ENCODE data around the gene THADA.
A peak's percentile ranks its signal among the peaks of the same experiment; 100 is the strongest.

Gene THADA

DNA sequence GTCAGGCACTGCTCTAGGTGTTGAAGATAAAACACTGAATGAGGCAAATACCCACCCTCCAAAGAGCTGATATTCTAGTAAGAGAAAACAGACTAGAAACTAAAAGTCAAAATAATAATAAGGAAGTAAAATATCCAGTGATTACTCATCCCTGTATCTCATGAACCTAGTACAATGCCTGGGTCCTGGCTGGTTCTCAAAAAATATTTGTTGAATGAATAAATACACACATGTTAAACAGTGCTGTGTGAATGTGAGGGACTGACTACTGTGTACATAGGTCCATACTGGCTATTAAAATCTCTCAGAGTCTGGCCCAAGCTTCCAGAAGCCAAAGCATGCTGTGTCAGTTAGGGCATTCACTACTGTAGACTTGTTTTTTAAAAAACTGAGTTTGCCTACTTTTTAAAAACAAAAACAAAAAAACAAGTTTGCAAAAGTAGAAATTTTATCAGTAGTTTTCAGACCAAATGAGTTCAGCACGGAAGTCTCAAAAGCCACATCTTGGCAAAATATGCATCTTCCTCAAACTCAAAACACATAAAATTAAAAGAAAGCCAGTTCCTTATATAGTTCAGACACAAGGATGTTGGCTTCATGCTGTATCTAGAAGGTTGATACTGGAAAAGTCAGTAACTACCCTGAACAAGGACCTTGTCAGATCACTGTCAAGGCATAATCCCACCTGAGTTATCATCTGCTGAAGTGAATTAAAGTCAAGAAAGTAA is 136.2 kb downstream of the THADA start:
- 92 to 100% methylated on average over 1 of the region's 1 CpG for WGBS, 2 experiments
- Histone ChIP-seq H3K27me3 (ENCODE audit: control insufficient read depth, insufficient read depth, low read length, poor library complexity, severe bottlenecking) (no peaks in the 10 kb centered on the region), H3K4me3 (ENCODE audit: insufficient read depth, low read depth, low read length) (no peak overlapping the region), H3K36me3 (ENCODE audit: control insufficient read depth, insufficient read depth, low read length) (no peaks in the 10 kb centered on the region), H3K9me3 (ENCODE audit: control insufficient read depth, low read length) (no peaks in the 10 kb centered on the region), H3K4me1 (ENCODE audit: control insufficient read depth, insufficient read depth, low read length) (no peaks in the 10 kb centered on the region), H3K27ac (ENCODE audit: insufficient read depth, low read depth, low read length, poor library complexity, severe bottlenecking) (no peak overlapping the region)

DNA sequence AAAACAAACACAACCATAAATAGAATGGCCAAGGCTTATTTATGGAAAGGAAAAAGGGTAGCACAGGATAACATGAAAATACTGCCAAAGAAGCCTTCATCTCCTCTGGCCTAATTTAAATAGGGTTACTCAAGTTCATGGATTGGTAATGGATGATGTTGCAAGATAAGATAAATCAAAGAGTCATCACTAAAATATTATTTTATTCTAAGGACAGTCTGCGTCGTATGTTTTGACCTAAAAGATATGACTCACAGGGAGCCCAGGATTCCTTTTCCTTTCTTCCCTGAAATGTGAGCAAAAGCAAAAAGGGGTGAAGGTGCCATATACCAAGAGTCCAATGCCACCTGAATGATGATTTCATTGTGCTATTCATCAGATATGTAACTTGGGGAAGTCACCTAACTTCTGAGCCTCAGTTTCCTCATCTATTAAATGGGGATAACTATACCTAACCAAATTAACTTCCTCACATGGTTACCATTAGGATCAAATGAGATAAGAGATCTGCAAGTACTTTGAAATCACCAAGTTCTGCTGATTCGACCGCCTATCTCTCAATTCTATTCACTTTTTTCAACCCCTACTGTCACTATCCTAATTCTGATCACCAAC is 137.7 kb downstream of the THADA start:
- Histone ChIP-seq H3K9me3 (ENCODE audit: control insufficient read depth, low read length) (no peaks in the 10 kb centered on the region), H3K27me3 (ENCODE audit: control insufficient read depth, insufficient read depth, low read length, poor library complexity, severe bottlenecking) (no peaks in the 10 kb centered on the region), H3K36me3 (ENCODE audit: control insufficient read depth, insufficient read depth, low read length) (no peaks in the 10 kb centered on the region), H3K27ac (ENCODE audit: insufficient read depth, low read depth, low read length, poor library complexity, severe bottlenecking) (no peak overlapping the region), H3K4me1 (ENCODE audit: control insufficient read depth, insufficient read depth, low read length) (no peaks in the 10 kb centered on the region), H3K4me3 (ENCODE audit: insufficient read depth, low read depth, low read length) (no peak overlapping the region)
- 93 to 95% methylated on average over 4 of the region's 4 CpGs for WGBS, 2 experiments

DNA sequence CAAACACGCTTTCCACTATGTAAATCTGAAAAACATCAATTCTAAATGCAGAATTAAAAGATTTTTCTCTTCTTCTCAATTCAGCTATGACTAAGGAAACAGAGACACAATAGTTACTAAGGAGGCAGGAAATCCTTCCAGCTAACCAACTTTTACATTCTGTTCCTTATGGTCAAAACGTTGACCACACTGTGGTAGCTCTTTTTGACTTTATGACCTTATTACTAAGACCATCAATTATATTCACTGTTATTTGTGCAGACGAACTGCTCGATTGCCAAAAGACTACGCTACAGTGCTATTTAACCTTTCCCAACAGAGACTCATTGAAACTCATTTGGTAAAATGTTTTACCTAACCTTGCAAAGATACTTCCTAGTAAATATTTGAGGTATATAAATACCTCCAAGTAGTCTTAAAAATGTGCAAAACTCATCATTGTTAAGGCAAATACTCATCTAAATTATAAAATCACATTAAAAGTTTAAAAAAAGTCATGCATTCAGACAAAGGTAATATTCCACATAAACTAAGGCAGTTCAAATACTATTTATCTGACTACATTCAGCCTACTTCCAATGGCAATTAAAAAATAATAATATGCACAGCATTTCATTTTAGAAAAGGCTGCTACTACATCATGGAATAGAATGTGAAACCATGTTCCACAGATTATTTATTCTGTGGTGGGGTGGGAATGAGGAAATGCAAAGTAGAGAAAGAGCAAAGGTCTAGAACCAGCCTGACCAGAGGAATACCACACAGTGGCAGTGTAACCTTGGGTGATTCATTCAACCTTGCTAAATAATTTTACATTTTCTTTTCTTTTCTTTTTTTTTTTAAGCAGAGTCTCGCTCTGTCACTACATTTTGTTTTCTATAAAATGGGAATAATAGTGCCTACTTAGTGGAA is 139.9 kb downstream of the THADA start:
- H3K27ac ChIP-seq (ENCODE audit: insufficient read depth, low read depth, low read length, poor library complexity, severe bottlenecking) = no peak overlapping the region
- no peaks in the 10 kb centered on the region for H3K36me3 ChIP-seq (ENCODE audit: control insufficient read depth, insufficient read depth, low read length)
- no peak overlapping the region for H3K4me3 ChIP-seq (ENCODE audit: insufficient read depth, low read depth, low read length)
- no peaks in the 10 kb centered on the region for H3K27me3 ChIP-seq (ENCODE audit: control insufficient read depth, insufficient read depth, low read length, poor library complexity, severe bottlenecking)
- H3K4me1 ChIP-seq (ENCODE audit: control insufficient read depth, insufficient read depth, low read length) = no peaks in the 10 kb centered on the region
- 85 to 88% methylated on average over 4 to 6 of the region's 6 CpGs for WGBS, 2 experiments
- no peaks in the 10 kb centered on the region for H3K9me3 ChIP-seq (ENCODE audit: control insufficient read depth, low read length)

DNA sequence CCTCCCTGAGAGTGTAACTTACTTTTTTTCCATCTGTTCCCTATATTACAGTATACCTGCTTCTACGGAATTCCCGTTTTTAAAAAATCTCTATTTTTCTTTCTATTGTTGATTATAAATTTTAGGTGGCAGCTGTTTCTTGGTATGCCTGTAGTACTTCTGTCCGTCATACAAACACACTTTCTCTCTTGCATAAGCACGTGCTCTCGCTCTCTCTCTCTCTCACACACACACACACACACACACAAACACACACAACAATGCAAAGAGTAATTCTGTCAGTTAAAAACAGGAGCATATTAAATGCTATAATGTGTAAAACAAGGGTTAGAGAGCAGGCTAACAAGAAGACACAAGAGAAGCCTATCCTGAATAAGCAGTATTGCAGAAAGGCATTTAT is 140.5 kb downstream of the THADA start:
- H3K9me3 ChIP-seq (ENCODE audit: control insufficient read depth, low read length) = no peaks in the 10 kb centered on the region
- no peaks in the 10 kb centered on the region for H3K27me3 ChIP-seq (ENCODE audit: control insufficient read depth, insufficient read depth, low read length, poor library complexity, severe bottlenecking)
- no peaks in the 10 kb centered on the region for H3K4me1 ChIP-seq (ENCODE audit: control insufficient read depth, insufficient read depth, low read length)
- 97 to 100% methylated on average over 2 to 4 of the region's 5 CpGs for WGBS, 2 experiments
- H3K36me3 ChIP-seq (ENCODE audit: control insufficient read depth, insufficient read depth, low read length) = no peaks in the 10 kb centered on the region
- no peak overlapping the region for H3K27ac ChIP-seq (ENCODE audit: insufficient read depth, low read depth, low read length, poor library complexity, severe bottlenecking)
- no peak overlapping the region for H3K4me3 ChIP-seq (ENCODE audit: insufficient read depth, low read depth, low read length)

DNA sequence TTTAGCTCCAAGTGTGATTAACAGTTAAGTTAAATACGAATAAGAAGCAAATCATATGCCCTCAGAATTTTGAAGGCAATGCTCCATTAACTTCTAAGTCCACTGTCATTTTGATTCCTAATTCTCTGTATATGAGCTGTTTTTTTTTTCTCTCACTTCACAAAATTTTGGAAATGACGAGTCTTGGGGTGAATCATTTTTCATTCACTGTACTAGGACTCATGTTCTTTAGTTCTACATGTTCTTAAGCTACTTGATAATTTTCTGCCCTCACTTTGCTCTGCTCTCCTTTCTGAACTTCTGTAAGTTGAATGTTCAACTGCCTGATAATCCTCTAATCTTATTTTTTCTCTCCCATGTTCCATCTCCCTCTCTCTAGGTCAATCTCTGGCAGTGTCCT is 141.0 kb downstream of the THADA start:
- 92 to 94% methylated on average over 2 of the region's 2 CpGs for WGBS, 2 experiments

DNA sequence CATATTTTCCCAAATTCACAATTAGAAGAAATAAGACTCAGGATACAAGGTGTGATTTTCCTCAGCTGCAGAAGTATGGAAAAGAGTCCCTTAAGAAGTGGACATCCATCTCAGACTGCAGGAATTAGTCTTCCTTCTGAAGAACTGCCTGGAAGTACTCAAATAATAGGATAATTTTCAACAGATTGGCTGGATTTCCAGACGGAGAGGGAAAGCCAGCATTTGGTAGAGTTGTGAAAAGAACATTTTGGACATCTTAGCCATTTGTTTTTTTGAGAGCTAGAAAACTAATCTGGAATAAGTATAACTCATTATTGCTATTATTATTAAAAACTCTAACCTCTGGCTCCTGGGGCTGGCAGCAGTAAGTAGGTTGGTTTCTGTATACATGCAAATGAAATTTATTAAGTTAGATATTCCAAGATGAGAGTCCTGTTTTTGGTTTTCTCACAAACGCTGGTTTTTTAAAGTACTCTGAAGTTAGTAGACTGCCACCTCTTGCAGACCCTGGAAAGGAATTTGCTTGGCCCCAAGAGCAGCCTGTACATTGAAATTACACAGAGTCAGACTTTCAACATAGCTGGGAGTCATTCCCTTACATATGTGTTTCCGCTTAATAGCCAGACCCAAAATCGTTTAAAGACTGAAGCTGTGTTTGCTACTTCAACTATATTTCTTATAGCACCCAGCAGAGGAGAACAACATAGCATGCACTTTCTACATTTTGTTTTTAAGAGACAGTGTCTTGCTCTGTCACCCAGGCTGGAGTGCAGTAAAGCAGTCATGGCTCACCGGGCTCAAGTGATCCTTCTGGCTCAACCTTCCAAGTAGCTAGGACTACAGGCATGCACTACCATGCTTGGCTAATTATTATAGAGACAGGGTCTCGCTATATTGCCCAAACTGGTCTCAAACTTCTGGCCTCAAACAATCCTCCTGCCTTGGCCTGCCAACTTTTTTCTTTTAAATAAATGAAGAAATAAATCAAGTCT is 142.4 kb downstream of the THADA start:
- Histone ChIP-seq H3K9me3 (ENCODE audit: control insufficient read depth, low read length) (no peaks in the 10 kb centered on the region), H3K36me3 (ENCODE audit: control insufficient read depth, insufficient read depth, low read length) (no peaks in the 10 kb centered on the region), H3K27ac (ENCODE audit: insufficient read depth, low read depth, low read length, poor library complexity, severe bottlenecking) (no peak overlapping the region), H3K27me3 (ENCODE audit: control insufficient read depth, insufficient read depth, low read length, poor library complexity, severe bottlenecking) (no peaks in the 10 kb centered on the region), H3K4me1 (ENCODE audit: control insufficient read depth, insufficient read depth, low read length) (no peaks in the 10 kb centered on the region), H3K4me3 (ENCODE audit: insufficient read depth, low read depth, low read length) (no peak overlapping the region)
- 89 to 91% methylated on average over 6 of the region's 6 CpGs for WGBS, 2 experiments

More for the DNA sequence above, 141.0 kb downstream of the THADA start:
- no peak overlapping the region for H3K4me3 ChIP-seq (ENCODE audit: insufficient read depth, low read depth, low read length)
- no peaks in the 10 kb centered on the region for H3K4me1 ChIP-seq (ENCODE audit: control insufficient read depth, insufficient read depth, low read length)
- H3K36me3 ChIP-seq (ENCODE audit: control insufficient read depth, insufficient read depth, low read length) = no peaks in the 10 kb centered on the region
- no peak overlapping the region for H3K27ac ChIP-seq (ENCODE audit: insufficient read depth, low read depth, low read length, poor library complexity, severe bottlenecking)
- H3K27me3 ChIP-seq (ENCODE audit: control insufficient read depth, insufficient read depth, low read length, poor library complexity, severe bottlenecking) = no peaks in the 10 kb centered on the region
- H3K9me3 ChIP-seq (ENCODE audit: control insufficient read depth, low read length) = no peaks in the 10 kb centered on the region

DNA sequence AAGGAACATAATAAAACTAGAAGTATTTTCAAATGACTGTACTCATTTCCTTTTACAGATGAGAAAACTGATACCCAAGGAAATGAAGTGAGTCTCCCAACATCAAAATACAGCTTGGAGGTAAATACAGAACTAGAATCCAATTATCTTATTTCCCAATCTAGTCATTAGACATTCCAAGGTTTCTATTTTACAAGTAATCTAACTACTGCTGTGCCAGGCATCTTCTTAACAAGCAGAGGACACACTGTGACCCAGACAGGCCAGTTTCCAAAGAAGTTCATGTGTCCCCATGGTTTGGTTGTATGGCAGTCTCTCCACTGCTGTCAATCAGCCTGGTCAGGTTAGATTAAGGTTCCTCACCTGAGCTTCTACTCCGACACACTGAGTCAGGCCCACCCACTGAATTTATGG is 143.5 kb downstream of the THADA start:
- Histone ChIP-seq H3K27me3 (ENCODE audit: control insufficient read depth, insufficient read depth, low read length, poor library complexity, severe bottlenecking) (no peaks in the 10 kb centered on the region), H3K36me3 (ENCODE audit: control insufficient read depth, insufficient read depth, low read length) (no peaks in the 10 kb centered on the region), H3K9me3 (ENCODE audit: control insufficient read depth, low read length) (no peaks in the 10 kb centered on the region), H3K4me3 (ENCODE audit: insufficient read depth, low read depth, low read length) (no peak overlapping the region), H3K27ac (ENCODE audit: insufficient read depth, low read depth, low read length, poor library complexity, severe bottlenecking) (no peak overlapping the region), H3K4me1 (ENCODE audit: control insufficient read depth, insufficient read depth, low read length) (no peaks in the 10 kb centered on the region)
- WGBS, 2 experiments = 96 to 100% methylated on average over 1 of the region's 1 CpG

DNA sequence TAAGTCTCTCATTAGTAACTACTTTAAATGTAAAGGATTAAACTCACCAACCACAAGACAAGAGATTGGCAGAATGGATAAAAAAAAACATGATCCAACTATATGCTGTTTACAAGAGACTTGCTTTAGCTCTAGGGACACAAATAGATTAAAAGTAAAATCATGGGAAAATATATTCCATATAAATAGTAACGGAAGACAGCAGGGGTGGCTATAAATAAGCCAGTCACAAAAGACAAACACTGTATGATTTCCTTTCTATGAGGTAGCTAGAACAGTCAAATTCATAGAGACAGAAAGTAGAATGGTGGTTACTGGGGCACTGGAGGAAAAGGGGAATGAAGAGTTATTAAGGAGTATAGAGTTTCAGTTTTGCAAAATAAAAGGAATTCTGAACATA is 145.2 kb downstream of the THADA start:
- no peaks in the 10 kb centered on the region for H3K4me1 ChIP-seq (ENCODE audit: control insufficient read depth, insufficient read depth, low read length)
- H3K27ac ChIP-seq (ENCODE audit: insufficient read depth, low read depth, low read length, poor library complexity, severe bottlenecking) = no peak overlapping the region
- H3K27me3 ChIP-seq (ENCODE audit: control insufficient read depth, insufficient read depth, low read length, poor library complexity, severe bottlenecking) = no peaks in the 10 kb centered on the region
- WGBS, 2 experiments = 100% methylated on average over 1 of the region's 1 CpG
- H3K36me3 ChIP-seq (ENCODE audit: control insufficient read depth, insufficient read depth, low read length) = no peaks in the 10 kb centered on the region
- no peak overlapping the region for H3K4me3 ChIP-seq (ENCODE audit: insufficient read depth, low read depth, low read length)
- H3K9me3 ChIP-seq (ENCODE audit: control insufficient read depth, low read length) = no peaks in the 10 kb centered on the region

DNA sequence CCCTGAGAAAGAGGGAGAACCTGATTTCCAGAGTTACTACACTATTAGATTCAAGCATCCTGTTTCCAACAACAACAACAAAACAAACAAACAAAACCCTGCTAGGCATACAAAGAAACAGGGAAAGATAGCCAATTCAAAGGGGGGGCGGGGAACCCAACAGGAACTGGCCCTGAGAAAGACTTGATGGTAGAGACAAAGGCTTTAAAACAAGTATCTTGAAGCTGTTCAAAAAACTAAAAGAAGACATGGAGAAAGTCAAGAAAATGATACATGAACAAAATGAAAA is 147.1 kb downstream of the THADA start:
- Histone ChIP-seq H3K9me3 (ENCODE audit: control insufficient read depth, low read length) (no peaks in the 10 kb centered on the region), H3K4me3 (ENCODE audit: insufficient read depth, low read depth, low read length) (no peak overlapping the region), H3K27ac (ENCODE audit: insufficient read depth, low read depth, low read length, poor library complexity, severe bottlenecking) (peak overlapping the region; percentile 84), H3K36me3 (ENCODE audit: control insufficient read depth, insufficient read depth, low read length) (no peaks in the 10 kb centered on the region), H3K27me3 (ENCODE audit: control insufficient read depth, insufficient read depth, low read length, poor library complexity, severe bottlenecking) (no peaks in the 10 kb centered on the region), H3K4me1 (ENCODE audit: control insufficient read depth, insufficient read depth, low read length) (peaks cover 3% of the 10 kb centered on the region)
- WGBS, 2 experiments = 64 to 85% methylated on average over 1 of the region's 1 CpG
